NCI-H345 (cell line): ENCODE measurements around the gene SLC38A10.

ENCODE experiments used
- DNase-seq: peaks from one replicate; lab custom pipeline; 2025; lab: John Stamatoyannopoulos, UW

Gene SLC38A10

DNA sequence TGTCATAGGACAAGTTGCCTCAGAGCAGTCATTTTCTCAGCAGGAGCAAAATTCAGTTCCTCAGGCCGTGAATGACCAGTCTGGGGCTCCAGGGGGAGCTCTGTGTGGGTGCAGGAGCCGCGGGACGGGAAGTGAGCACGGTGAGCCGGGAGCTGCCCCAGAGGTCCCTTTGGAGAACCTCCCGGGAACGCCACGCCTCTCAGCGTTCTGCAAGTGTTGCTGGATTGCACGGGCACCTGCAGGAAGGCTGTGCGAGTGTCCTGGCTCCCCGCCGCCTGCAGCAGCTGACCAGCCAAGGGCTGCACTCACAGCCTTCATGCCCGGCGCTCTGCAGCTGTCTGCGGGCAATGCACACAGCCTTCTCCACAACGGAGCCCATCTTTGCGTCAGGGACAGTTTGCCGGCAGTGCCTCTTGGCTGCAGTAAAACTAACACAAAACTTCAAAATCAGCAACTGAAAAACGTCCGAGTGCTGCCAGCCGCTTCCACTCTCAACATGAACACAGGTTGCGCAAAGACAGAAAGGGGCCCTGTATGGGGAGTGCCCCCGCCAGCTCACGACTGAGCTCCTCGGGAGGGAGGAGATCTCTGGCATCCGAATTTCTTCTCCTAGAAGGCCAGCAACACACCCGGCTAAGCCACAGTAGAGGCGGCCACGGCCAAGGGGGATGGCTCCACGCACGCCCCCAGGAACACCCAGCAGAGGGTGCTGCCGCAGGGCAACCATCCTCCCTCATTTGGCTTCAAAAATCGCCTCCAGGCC, 40.0 kb downstream of the SLC38A10 start:
- no peak for DNase-seq

DNA sequence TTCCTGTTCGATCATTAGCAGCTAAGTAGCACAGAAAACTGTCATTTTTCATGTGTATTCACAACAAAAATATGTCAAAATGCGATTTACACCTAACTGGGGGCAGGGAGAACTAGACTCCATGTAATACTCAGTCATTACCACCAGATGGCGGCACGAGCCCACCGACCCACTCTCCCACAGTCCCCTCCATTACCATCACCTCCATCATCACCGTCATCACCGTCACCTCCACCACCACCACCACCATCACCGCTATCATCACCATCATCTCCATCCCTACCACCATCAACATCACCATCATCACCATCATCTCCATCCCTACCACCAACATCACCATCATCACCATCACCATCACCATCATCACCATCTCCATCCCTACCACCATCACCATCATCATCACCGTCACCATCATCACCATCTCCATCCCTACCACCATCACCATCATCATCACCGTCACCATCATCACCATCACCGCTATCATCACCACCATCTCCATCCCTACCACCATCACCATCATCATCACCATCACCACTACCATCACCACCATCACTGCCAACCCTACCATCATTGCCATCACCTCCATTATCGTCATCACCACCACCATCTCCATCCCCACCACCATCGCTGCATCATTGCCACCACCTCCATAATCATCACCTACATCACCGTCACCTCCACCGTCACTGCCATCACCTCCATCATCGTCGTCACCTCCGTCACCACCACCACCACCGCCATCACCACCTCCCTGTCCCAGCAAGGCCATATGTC, 41.6 kb downstream of the SLC38A10 start:
- DNase-seq: peak; percentile 31

DNA sequence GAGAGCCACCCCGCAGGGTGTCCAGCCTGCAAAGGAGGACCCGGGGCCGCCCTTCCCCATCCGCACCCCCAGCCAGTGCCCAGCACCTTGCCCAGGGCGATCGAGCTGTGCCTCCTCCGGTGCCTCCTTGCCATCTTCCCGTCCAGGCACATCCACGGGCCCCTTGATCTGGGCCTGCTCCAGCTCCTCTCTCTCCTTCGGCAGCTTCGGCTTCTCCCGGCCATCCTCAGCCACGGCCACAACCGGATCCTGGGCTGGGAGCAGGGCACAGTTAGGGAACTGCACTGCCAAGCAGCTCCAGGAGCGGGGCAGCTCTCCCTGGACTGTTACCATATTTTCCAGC, 42.1 kb downstream of the SLC38A10 start:
- no peak for DNase-seq

DNA sequence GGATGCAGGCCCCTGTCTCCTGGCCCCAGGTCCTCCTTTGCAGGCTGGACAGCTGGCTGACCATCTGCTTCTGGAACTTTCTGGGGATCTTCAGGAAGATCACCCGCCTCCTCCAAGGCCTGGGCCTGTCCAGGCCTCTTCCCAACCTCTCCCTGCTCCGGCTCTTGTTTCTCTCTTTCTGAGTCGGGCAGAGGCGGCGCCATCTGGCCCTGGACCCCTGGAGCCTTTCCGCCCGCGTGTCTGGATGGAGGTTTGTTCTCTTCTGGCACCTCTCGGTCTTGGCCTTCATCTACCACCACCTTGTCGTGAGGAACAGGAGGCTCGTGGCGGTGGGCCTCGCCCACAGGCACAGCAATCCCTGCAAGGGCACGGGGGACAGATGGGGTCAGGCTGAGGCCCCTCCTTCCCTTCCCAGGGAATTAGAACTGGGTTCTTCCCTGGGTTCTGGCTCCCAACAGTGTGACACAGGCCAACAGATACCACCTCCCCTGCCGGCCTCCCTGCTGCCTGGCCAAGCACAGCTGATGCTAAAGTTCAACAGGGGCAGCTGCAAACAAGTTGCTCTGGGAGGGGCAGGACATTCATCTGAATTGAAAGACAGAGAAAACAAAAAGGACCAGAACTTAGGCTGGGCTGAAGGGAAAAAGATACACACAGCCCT, 42.7 kb downstream of the SLC38A10 start:
- DNase-seq: peak; percentile 28

DNA sequence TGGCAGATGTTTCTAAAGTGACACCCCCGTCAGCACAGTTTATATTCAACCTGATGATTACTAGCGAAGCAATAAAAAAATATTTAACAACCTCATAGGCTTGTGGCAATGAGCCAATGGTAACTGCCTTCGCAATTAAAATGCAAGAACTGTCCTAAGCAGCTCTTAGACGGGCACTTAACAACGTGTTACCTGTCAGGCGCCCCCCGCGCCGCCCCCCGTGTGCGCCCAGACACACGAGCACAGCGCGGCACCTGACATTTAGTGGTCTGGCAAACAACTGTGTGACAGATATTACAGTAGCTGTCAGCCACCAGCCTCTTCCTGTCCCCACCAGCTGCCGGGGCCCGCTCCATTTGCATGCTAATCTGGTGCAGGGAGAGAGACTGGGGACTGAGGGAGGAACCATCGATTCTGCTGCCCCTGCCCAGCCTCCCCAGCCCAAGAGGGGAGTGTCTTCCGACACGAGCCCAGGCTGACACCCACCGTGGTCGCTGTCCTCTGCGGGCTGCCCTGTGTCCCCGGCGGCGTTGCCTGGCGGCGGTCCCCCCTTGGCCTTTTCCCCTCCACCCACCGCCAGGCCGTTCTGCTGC, 43.3 kb downstream of the SLC38A10 start:
- DNase-seq: peak; percentile 95

DNA sequence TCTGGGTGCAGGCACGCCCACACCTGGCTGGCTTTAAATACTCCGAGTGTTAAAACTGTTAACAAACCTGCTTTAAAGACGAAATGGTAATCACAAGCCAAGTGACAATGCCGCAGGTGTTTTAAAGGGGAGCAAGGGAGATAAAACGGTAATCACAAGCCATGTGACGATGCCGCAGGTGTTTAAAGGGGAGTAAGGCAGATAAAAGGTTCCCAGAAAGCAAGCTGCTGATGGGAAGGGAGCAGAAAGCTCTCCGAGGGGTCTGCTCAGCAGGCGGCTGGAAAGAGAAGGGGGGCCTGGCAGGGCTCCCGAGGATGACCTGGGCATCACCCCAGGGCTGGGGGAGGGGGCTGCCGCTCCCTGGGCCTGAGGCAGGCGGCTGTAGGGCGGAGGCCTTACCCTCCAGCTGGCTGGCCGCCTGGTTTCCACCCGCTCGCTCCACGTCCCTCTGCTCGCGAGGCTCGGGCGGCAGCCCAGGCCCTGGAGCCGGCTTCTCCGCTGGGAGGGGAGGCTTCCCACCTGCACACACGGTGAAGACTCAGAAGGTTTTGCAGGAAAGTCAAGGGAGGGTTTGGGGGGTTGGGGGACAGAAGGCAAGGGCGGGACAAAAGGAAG, 43.9 kb downstream of the SLC38A10 start:
- peak; percentile 95 for DNase-seq

DNA sequence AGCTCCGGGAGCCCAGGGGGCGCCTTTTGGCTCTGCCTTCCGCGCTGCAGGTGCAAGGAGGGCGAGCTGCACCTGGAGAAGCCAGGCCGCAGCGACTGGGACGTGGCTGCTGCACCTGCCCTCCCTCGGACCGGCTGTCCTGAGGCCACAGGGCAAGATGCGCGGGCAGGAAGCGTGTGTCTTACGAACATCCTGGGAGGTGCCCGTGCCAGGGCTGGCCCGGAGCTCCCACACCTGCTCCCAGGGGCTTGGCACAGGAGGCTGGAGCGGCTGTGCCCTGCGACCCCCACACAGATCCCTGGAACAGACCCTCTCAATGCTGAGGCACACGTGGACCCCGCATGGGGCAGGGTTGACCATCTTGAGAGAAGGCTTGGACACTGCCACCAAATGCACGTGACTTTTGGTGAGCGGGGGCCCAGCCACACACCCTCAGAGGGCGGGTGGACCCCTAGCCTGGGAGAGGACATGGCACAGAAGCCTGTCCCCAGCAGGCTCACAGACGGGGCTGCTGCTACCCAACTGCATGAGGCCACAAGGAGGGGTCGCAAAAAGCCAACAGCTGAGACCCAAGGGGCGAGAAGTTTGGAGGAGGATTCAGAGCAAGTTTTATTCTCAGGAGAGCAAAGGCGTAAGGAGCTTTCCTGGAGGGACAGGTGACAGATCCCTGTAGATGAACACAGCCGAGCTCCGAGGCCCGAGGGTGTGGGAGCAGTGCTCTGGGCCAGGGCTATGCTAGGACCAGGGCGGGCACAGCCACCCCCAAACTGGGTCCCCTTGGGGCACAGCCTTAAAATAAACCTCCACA, 44.6 kb downstream of the SLC38A10 start:
- peak; percentile 42 for DNase-seq

DNA sequence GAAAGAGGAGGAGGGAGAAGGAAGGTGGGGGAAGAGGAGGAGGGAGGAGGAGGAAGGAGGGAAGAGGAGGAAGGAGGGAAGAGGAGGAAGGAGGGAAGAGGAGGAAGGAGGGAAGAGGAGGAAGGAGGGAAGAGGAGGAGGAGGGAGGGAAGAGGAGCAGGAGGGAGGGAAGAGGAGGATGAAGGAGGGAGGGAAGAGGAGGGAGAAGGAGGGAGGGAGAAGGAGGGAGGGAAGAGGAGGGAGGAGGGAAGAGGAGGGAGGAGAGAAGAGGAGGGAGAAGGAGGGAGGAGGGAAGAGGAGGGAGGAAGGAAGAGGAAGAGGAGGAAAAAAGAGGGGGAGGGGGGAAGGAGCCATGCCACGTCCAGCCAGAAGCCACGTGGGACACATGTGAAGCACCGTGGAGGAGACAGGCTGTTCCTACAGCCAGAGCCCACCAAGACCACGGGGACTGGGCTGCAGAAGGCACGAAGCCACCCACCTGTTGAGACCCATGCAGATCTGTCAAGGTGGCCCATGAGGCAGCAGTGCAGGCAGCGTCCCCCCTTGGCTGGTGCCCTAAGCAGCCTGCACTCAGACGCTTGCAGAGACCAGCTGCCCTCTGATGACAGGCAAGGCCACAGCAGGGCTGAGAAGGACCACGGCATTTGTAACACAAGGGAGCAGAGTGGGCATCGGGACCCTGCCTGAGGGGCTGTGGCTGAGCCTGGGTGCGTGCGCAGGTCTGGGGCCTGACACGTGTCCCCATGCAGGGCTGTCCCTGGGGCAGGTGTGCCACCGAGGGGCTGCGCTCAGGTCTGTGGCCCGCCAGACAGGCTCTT, 45.7 kb downstream of the SLC38A10 start:
- DNase-seq: peak; percentile 22

DNA sequence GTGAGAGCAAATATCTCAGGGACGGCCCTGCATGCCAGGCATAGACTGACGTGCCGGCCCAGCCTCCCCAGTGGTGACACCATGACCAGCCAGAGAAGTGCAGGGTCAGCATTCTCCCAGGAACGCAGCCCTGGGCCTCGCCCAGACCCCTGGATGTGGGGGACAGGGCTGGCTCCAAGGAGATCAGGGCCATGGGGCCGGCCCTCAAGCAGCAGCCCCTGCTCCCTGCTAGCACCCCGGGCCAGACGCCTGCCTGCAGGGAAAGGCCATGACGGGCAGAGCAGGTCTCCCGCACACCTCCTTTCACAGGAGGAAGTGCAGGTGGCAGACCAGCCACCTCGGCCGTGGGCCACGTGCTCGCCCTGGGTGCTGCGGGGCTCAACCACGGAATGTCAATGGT, 46.5 kb downstream of the SLC38A10 start:
- DNase-seq: no peak

DNA sequence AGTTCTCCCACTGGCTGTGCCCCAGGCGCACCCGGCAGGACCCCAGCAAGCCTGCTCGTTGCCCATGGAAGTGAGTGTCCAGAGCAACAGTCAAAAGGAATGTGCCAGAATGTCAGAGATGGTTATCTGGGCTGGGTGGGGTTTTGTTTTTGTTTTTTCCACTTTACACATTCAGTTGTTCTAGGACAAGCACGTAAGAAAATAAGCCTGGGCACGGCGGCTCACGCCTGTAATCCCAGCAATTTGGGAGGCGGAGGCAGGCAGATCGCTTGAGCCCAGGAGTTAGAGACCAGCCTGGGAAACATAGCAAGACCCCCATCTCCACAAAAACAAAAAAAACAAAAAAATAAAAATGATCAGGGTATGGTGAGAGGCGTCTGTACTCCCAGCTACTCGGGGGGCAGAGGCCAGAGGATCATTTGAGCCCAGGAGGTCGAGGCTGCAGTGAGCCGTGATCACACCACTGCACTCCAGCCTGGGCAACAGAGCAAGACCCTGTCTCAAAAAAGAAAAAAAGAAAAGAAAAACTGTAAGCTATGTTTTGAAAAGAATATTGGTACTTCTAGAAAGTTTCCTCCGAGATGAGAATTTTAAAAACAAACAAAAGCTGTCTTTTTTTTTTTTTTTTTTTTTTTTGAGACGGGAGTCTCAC, 47.6 kb downstream of the SLC38A10 start:
- no peak for DNase-seq

DNA sequence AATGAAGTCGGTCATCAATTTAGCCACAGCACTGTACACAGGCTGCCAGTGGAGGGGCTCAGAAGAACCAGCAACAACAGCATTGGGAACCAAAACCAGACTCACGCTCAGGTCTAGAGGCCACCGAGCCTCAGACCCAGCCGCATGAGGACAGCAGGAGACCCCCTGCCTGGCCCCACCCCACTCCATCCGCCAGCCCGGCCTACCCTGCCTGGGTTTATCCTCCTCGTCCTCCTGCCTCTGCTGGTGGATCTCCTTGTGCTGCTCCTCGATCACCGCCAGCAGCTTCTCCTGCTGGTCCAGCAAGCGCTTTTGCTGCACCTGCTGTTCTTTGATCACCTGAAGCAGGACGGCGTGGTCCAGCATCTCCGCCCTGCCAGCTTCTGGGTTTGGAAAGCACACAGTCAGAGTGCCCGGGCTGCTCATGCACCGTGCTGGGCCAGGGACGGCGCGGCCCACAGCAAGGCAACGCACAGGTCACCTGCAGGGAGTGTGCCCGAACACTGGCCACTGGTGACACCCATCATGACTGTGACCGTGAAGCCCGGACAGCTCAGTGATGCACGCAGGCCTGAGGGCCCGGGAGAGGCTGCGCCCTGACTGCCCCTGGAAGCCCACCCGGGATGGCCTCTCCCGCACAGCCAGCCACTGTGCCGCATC, 48.3 kb downstream of the SLC38A10 start:
- DNase-seq: no peak

DNA sequence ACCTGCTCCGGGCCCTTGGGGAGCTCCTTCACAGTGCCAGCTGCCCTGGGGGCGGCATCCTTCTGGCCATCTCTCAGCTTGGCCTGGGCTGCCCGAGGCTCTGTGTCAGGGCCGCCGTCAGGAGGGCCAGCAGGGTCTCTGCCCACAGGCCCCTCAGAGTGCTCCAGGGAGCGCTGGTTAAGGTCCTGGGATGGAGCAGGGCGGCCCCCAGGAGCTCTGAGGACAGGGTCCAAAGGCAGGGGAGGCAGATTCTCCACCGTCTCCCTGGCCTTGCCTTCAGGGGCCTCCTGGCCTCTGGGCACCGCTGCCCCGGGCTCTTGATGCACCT, 48.8 kb downstream of the SLC38A10 start:
- no peak for DNase-seq

DNA sequence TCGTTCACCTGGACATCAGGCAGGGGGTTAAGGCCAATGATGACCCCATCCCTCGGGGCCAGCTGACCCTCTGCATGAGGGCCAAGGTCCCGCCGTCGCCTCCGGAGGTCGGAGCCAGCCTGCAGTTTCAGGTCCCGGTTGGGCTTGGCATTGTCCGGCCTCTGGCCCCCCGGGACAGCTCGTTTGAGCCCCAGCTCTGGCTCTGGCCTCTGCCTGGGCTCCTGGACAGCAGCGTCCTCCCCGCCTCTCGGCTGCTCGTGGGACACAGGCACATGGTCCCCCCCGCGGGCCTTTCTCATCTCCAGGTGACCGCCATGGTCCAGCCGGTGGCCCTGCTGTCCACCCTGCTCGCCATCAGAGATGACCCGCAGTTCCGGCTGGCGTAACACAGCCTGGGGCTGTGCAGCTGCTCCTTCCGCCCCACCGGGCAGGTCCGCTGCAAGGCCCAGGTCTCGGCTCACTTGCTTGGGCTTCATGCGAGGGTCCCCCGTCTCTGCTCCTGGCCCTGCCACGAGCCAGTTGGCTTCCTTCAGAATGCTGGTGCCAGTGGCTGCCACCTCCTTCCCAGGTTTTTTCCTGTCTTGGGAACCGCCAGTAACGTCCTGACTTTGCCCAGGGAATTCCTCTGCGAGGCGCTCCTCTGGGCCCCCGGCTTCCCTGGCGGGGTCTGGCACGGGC, 49.3 kb downstream of the SLC38A10 start:
- no peak for DNase-seq

DNA sequence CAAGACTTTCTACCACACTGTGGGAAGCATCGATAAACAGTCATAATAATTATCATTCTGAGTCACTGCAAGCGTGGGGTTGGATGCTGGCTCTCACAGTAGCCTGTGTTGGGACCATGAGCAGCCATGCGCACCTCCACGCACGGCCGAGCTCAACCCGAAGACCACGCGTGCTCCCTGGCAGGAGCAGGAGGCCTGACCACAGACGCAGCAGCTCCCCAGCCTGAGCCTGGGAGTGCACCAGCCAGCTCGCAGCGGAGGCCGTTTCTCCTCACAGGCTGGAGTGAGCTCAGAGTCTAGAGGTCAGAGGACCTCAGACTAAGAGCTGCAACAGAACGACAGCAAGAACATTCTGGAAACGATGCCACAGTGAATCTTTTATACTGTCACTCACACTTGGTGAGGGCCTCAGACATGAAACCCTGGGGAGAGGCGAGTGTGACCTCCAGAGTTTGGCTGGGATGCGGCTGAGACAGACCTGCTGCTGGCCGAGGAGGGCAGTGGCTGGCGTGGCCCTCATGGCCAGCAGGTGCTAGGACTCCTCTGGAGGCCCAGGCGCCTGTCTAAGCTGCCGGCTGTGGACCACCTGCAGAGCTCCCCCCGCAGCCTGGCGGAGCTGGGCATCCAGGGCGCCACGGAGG, 50.0 kb downstream of the SLC38A10 start:
- no peak for DNase-seq

DNA sequence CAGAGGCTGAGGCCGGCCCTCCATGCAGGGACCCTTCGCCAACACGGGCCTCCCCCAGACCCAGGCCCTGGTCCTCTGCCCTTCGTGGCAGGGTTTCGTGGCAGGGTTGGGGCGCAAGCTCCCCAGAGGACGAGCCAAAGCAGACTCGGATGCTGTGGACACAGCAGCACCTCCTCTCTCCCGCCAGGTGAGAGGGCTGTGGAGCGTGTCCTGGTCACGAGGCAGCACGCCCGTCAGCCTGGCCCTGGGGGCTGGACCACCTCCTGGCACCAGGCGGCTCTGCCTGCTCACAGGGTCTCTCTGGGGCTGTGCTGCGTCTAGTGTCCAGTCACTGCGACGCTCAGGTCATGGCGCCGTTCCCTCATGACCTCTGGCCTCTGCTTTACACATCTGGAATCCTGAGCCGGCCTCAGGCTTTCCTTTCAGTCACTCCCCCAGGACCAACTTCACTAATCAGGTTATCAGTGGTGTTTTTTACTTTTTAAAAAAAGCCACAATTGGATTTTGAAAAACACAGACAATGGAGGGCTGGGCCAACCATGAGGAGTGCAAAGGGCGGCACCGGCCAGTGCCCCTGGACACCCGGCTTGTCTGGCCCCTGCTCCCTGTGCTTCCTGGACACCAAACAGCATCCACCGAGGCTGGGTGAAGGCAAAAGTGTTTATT, 50.6 kb downstream of the SLC38A10 start:
- DNase-seq: no peak

DNA sequence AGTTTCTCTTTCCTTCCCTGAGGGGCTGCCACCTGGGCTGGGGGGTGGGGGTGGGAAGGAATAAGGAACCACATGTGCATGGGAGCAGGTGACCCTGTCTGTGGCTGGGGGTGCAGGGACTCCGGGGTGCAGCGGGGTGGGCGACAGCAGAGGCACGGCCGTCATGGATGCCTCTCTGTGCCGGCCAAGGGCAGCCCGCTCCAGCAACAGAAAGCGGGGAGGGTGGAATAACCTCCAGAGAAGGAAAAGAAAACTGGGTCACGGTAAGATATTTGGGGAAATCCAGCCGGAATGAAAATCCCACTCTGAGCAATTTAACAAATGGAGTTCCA, 51.8 kb downstream of the SLC38A10 start:
- no peak for DNase-seq

DNA sequence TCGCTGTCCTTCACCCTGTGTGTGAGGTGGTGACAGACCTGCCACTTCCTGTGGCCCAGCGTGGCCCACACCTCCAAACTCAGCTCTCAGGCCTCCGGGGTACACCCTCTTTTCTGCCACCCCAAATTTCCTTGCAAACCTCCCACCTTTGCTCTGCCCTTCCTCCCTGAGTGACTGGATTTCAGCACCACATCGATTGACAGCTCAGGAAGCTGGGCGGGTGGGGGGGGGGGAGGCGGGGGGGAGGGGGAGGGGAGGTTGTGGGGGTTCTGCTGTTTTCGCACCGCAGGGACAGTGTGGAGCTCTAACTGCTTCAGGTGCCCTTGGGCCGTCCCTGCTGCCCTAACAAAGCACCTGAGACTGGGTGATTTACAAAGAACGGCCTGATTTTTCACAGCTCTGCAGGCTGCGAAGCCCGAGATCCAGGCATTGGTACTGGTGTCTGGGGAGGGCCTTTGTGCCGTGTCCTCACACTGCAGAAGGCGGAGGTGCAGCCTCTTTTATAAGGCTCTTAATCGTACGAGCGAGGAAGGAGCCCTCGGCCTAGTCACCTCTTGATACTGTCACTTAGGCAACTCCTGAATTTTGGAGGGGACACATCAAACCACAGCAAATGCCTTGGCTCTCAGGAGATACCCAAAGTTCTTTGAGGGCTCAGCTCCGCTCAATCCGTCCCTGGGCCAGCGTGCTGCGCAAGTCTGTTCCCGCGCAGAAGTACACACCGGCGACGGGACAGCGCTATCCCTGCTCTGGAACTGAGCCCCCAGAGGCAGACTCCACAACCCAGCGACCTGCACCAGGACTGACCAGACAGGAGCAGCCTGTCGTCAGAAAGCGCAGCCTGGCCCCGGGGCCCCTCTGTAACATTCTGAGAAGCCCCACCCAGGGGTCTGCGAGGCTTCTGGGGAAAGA, 52.4 kb downstream of the SLC38A10 start:
- no peak for DNase-seq
